IMR-90 (cell line): ENCODE data around the gene OSTN.

Source experiments
- CEBPB ChIP-seq: IDR thresholded peaks from 2 replicates; pipeline ENCODE4 v1.6.1; 2012; ENCODE audit warnings: low read depth, low read length, improper control_type of control experiment
- ELK1 ChIP-seq: fragments of 150-350 bp; IDR thresholded peaks from 2 replicates; pipeline ENCODE4 v1.6.1; 2016; ENCODE audit warnings: low read depth, mild to moderate bottlenecking, low read length, moderate library complexity, borderline replicate concordance
- FOS ChIP-seq: fragments of 150-350 bp; IDR thresholded peaks from 2 replicates; pipeline ENCODE4 v1.6.1; 2016; ENCODE audit warnings: low read depth, low read length
- MXI1 ChIP-seq: IDR thresholded peaks from 2 replicates; pipeline ENCODE4 v1.6.1; 2012; ENCODE audit warnings: low read depth, mild to moderate bottlenecking, low read length, moderate library complexity, borderline replicate concordance
- POLR2A ChIP-seq: IDR thresholded peaks from 2 replicates; pipeline ENCODE4 v1.6.1; 2012; ENCODE audit warnings: mild to moderate bottlenecking, low read depth, low read length
- RAD21 ChIP-seq: IDR thresholded peaks from 2 replicates; pipeline ENCODE4 v1.6.1; 2012; ENCODE audit warnings: low read length, improper control_type of control experiment
- RCOR1 ChIP-seq: IDR thresholded peaks from 2 replicates; pipeline ENCODE4 v1.6.1; 2012; ENCODE audit warnings: mild to moderate bottlenecking, low read length, improper control_type of control experiment; ENCODE audit not compliant: insufficient replicate concordance
- SMC3 ChIP-seq: fragments of 150-350 bp; IDR thresholded peaks from 2 replicates; pipeline ENCODE4 v1.6.1; 2016; ENCODE audit warnings: low read depth, mild to moderate bottlenecking, antibody characterized with exemption, low read length, moderate library complexity
- USF2 ChIP-seq: fragments of 150-350 bp; IDR thresholded peaks from 2 replicates; pipeline ENCODE4 v1.6.1; 2017; ENCODE audit warnings: mild to moderate bottlenecking, antibody characterized with exemption, low read length, low read depth
- TF ChIP-seq, protein P1 (sequence below): conservative IDR thresholded peaks from 2 replicates; pipeline ENCODE4 v1.5.1; 2012; ENCODE audit warnings: mild to moderate bottlenecking, low read depth, low read length, improper control_type of control experiment

- TF ChIP-seq, protein P1, sequence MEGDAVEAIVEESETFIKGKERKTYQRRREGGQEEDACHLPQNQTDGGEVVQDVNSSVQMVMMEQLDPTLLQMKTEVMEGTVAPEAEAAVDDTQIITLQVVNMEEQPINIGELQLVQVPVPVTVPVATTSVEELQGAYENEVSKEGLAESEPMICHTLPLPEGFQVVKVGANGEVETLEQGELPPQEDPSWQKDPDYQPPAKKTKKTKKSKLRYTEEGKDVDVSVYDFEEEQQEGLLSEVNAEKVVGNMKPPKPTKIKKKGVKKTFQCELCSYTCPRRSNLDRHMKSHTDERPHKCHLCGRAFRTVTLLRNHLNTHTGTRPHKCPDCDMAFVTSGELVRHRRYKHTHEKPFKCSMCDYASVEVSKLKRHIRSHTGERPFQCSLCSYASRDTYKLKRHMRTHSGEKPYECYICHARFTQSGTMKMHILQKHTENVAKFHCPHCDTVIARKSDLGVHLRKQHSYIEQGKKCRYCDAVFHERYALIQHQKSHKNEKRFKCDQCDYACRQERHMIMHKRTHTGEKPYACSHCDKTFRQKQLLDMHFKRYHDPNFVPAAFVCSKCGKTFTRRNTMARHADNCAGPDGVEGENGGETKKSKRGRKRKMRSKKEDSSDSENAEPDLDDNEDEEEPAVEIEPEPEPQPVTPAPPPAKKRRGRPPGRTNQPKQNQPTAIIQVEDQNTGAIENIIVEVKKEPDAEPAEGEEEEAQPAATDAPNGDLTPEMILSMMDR: no peak
- TF ChIP-seq POLR2A: no peak
- TF ChIP-seq MXI1: no peak
- no peak for TF ChIP-seq RAD21
- no peak for TF ChIP-seq ELK1
- TF ChIP-seq RCOR1: no peak
- TF ChIP-seq CEBPB: no peak
- TF ChIP-seq SMC3: no peak
- no peak for TF ChIP-seq USF2
- no peak for TF ChIP-seq FOS
Observed at GRCh38 chr3:191176038-191176785, 22.8 kb upstream of the OSTN start.
